Measurements from ENCODE around the gene PNCK. TPM values are rescaled to one million over a fixed set of nuclear protein-coding genes. Genes with fewer than 3 reads are reported as not detected.
"Not testable (repeated sequence)": the region's sequence is repeated elsewhere in the genome, so short reads cannot be mapped to it uniquely, and the experiment has no call there.

Gene PNCK
- not detected in 2 replicates for total RNA-seq (2014; rRNA removed; shearing (Covaris generic))

GRCh38 chrX:153673428-153674218, at the start of gene PNCK:
PNCK (minus strand) TSS chrX:153673813; CDS start chrX:153673076, 737 bp downstream.
- DNase-seq (ENCODE audit: low read depth), result no peak

- no peak for DNase-seq (ENCODE audit: low read depth)
Measured at GRCh38 chrX:153722704-153723350, 49.2 kb upstream of the PNCK start.

- DNase-seq (ENCODE audit: low read depth), result no peak
Measured at GRCh38 chrX:153719701-153720100, 46.1 kb upstream of the PNCK start.

- no peak for DNase-seq (ENCODE audit: low read depth)
Measured at GRCh38 chrX:153719238-153719637, 45.6 kb upstream of the PNCK start.

- DNase-seq (ENCODE audit: low read depth), result no peak
Measured at GRCh38 chrX:153717445-153717844, 43.8 kb upstream of the PNCK start.

- DNase-seq (ENCODE audit: low read depth), result no peak
Measured at GRCh38 chrX:153714256-153714655, 40.6 kb upstream of the PNCK start.

GRCh38 chrX:153709726-153710674, 36.4 kb upstream of the PNCK start:
- DNase-seq (ENCODE audit: low read depth), result no peak

GRCh38 chrX:153708415-153708814, 34.8 kb upstream of the PNCK start:
- peak; percentile 57 for DNase-seq (ENCODE audit: low read depth)

GRCh38 chrX:153707406-153707805, 33.8 kb upstream of the PNCK start:
- no peak for DNase-seq (ENCODE audit: low read depth)

- DNase-seq (ENCODE audit: low read depth), result no peak
Measured at GRCh38 chrX:153706799-153707198, 33.2 kb upstream of the PNCK start.

GRCh38 chrX:153705403-153706060, 31.9 kb upstream of the PNCK start:
- not testable (repeated sequence) for DNase-seq (ENCODE audit: low read depth)

- DNase-seq (ENCODE audit: low read depth), result not testable (repeated sequence)
Measured at GRCh38 chrX:153704631-153705402, 31.2 kb upstream of the PNCK start.

GRCh38 chrX:153704021-153704526, 30.5 kb upstream of the PNCK start:
- no peak for DNase-seq (ENCODE audit: low read depth)

GRCh38 chrX:153703036-153703370, 29.4 kb upstream of the PNCK start:
- no peak for DNase-seq (ENCODE audit: low read depth)

GRCh38 chrX:153702336-153703035, 28.9 kb upstream of the PNCK start:
- DNase-seq (ENCODE audit: low read depth), result no peak

GRCh38 chrX:153701706-153702105, 28.1 kb upstream of the PNCK start:
- DNase-seq (ENCODE audit: low read depth), result no peak

- DNase-seq (ENCODE audit: low read depth), result no peak
Measured at GRCh38 chrX:153700967-153701366, 27.4 kb upstream of the PNCK start.

GRCh38 chrX:153700376-153700945, 26.8 kb upstream of the PNCK start:
- peak; percentile 13 for DNase-seq (ENCODE audit: low read depth)

GRCh38 chrX:153699784-153700371, 26.3 kb upstream of the PNCK start:
- DNase-seq (ENCODE audit: low read depth), result not testable (repeated sequence)
